B cell (primary cell): ENCODE data around the gene PREX1. TPM values are rescaled to one million over a fixed set of nuclear protein-coding genes. Genes with fewer than 3 reads are reported as not detected.

Experiments used
- ATAC-seq: fragments of 200-7000 bp; cut with Tn5 transposase; one replicate; pipeline ENCODE4 v1.10.0; 2021; ENCODE audit warnings: low read depth, mild to moderate bottlenecking, moderate number of reproducible peaks, moderate library complexity
- CTCF ChIA-PET: fragments of 350-600 bp; sonication (Branson Sonifier 250); formaldehyde crosslinking; loops from one replicate; lab custom pipeline; 2021; ENCODE audit warnings: antibody characterized with exemption, inconsistent platforms; lab: Charles Lee
- POLR2A ChIA-PET: fragments of 350-600 bp; sonication (Branson Sonifier 250); formaldehyde crosslinking; loops from one replicate; lab custom pipeline; 2021; ENCODE audit warnings: antibody characterized with exemption; lab: Charles Lee
- DNase-seq: peaks from one replicate; pipeline ENCODE4 v3.0.0; 2013
- H2AFZ ChIP-seq: 2 replicates; pipeline ENCODE4 v1.6.1; 2012; ENCODE audit warnings: mild to moderate bottlenecking, low read depth, low read length; ENCODE audit not compliant: insufficient read depth, poor library complexity, severe bottlenecking
- H3K27ac ChIP-seq, 2 donors: 1 replicate in 1 of 2; 2 replicates in 1 of 2; pipeline ENCODE4 v1.5.1; 2012 to 2013; ENCODE audit warnings: low read length in 2 of 2, mild to moderate bottlenecking in 2 of 2, moderate library complexity in 1 of 2
- H3K27me3 ChIP-seq, 4 experiments: fragments of 200-600 bp in 1 of 4; sonication (generic) in 1 of 4; replicated peaks in 1 of 4; 1 replicate in 2 of 4; 2 replicates in 2 of 4; pipeline versions ENCODE4 v1.6.1 to v1.7.0; 2013 to 2016; ENCODE audit warnings: low read length in 3 of 4, mild to moderate bottlenecking in 2 of 4, mixed read lengths in 1 of 4, moderate library complexity in 1 of 4; ENCODE audit not compliant: insufficient read depth in 4 of 4, control insufficient read depth in 3 of 4; ENCODE audit errors: control extremely low read depth in 1 of 4
- H3K36me3 ChIP-seq, 2 experiments: replicated peaks in 1 of 2; 1 replicate in 1 of 2; 2 replicates in 1 of 2; pipeline versions ENCODE4 v1.6.1 to v1.7.1; 2013; ENCODE audit warnings: low read length in 1 of 2; ENCODE audit not compliant: insufficient read depth in 2 of 2, control insufficient read depth in 1 of 2; ENCODE audit errors: control extremely low read depth in 1 of 2, extremely low read depth in 1 of 2
- H3K4me1 ChIP-seq, 2 donors: fragments of 200-600 bp in 1 of 2; sonication (generic) in 1 of 2; 1 replicate in 1 of 2; 2 replicates in 1 of 2; pipeline versions ENCODE4 v1.5.1 to v1.6.1; 2013 to 2017; ENCODE audit warnings: low read length in 2 of 2; ENCODE audit not compliant: control insufficient read depth in 2 of 2, insufficient read depth in 2 of 2
- H3K4me2 ChIP-seq: replicated peaks from 2 replicates; pipeline ENCODE3; 2012; ENCODE audit warnings: mild to moderate bottlenecking, low read depth, low read length; ENCODE audit not compliant: poor library complexity, severe bottlenecking
- H3K4me3 ChIP-seq, 5 experiments: fragments of 200-600 bp in 1 of 5; sonication (generic) in 1 of 5; 1 replicate in 3 of 5; 2 replicates in 2 of 5; pipeline versions ENCODE4 v1.5.1 to v1.7.0; 2011 to 2016; ENCODE audit warnings: low read length in 4 of 5, mild to moderate bottlenecking in 4 of 5, low read depth in 2 of 5, control low read depth in 1 of 5, moderate library complexity in 1 of 5; ENCODE audit not compliant: insufficient read depth in 1 of 5; ENCODE audit errors: control extremely low read depth in 1 of 5, extremely low read depth in 1 of 5
- H3K79me2 ChIP-seq: fragments of 200-600 bp; sonication (generic); one replicate; pipeline ENCODE4 v1.6.0; 2016; ENCODE audit warnings: low read length; ENCODE audit not compliant: control insufficient read depth, insufficient read depth
- H3K9ac ChIP-seq: fragments of 200-600 bp; sonication (generic); 2 replicates; pipeline ENCODE4 v1.6.1; 2017; ENCODE audit warnings: mild to moderate bottlenecking, low read length, moderate library complexity
- H3K9me3 ChIP-seq, 3 donors: one replicate each; pipeline versions ENCODE4 v1.6.1 to v1.7.1; 2013; ENCODE audit warnings: low read length in 2 of 3; ENCODE audit not compliant: control insufficient read depth in 2 of 3, insufficient read depth in 1 of 3; ENCODE audit errors: control extremely low read depth in 1 of 3
- H4K20me1 ChIP-seq: 2 replicates; pipeline ENCODE4 v1.6.0; 2012; ENCODE audit warnings: mild to moderate bottlenecking, low read length; ENCODE audit not compliant: insufficient read depth, control insufficient read depth, poor library complexity, severe bottlenecking
- H3K27ac Mint-ChIP-seq: one replicate; pipeline ENCODE4 v1.8.0; 2021; ENCODE audit warnings: mixed read lengths
- H3K27me3 Mint-ChIP-seq: one replicate; pipeline ENCODE4 v1.8.0; 2021; ENCODE audit warnings: mixed read lengths
- H3K4me1 Mint-ChIP-seq: one replicate; pipeline ENCODE4 v1.8.0; 2021; ENCODE audit warnings: mixed read lengths
- H3K4me3 Mint-ChIP-seq: one replicate; pipeline ENCODE4 v1.8.0; 2021; ENCODE audit warnings: mixed read lengths
- H3K9me3 Mint-ChIP-seq: one replicate; pipeline ENCODE4 v1.8.0; 2022; ENCODE audit warnings: mixed read lengths; ENCODE audit not compliant: insufficient read depth
- CTCF ChIP-seq: fragments of 200-600 bp; IDR thresholded peaks from one replicate; pipeline ENCODE4 v1.8.0; 2022; ENCODE audit warnings: antibody characterized with exemption, mild to moderate bottlenecking
- EZH2 ChIP-seq: IDR thresholded peaks from 2 replicates; pipeline ENCODE4 v1.6.1; 2012; ENCODE audit warnings: borderline replicate concordance, low read depth, mild to moderate bottlenecking, moderate library complexity, low read length; ENCODE audit not compliant: insufficient read depth, poor library complexity, severe bottlenecking
- WGBS: methylation state at CpG from one replicate; pipeline ENCODE4 v1.1.5; 2013; ENCODE audit warnings: missing lambda C conversion rate; ENCODE audit not compliant: insufficient coverage; 5-methylcytosine and 5-hydroxymethylcytosine counted together
- intact Hi-C: fragments of 100-400 bp; cut with micrococcal nuclease; formaldehyde crosslinking; loops from one replicate; pipeline ENCODE4 v1.10.0; 2022
- polyA plus RNA-seq: library from polyadenylated mRNA; depleted of rRNA; stranded (reverse); fragments of >200 nt; gene quantifications from 2 replicates; pipeline ENCODE4 v1.2.3, GENCODE V29; 2012
- total RNA-seq, 2 donors: library from RNA; stranded (reverse); fragments of 120-200 nt in 1 of 2; gene quantifications; 1 replicate in 1 of 2; 2 replicates in 1 of 2; pipeline versions ENCODE4 v1.2.3 to v1.2.4, GENCODE V29; 2013 to 2022

Gene PREX1
- total and polyA plus RNA-seq, 2 donors (not counting 1 experiment from before 2014, with no cell fraction given) = 79.1 to 99.4 TPM

GRCh38 chr20:48852609-48853008 is 24.8 kb upstream of the PREX1 start:
- intact Hi-C loops = no loop called here
- no peak overlapping the region for H3K4me2 ChIP-seq
- peaks cover 0 to 3% (median 0%) of the 10 kb centered on the region in 3 donors for H3K9me3 ChIP-seq
- CTCF ChIA-PET = no interaction called here
- H3K4me1 ChIP-seq = peaks cover 6 to 11% of the 10 kb centered on the region in 2 donors
- POLR2A ChIA-PET = no interaction called here
- H3K9me3 Mint-ChIP-seq = peaks cover 4% of the 10 kb centered on the region
- no peak overlapping the region for H3K4me3 Mint-ChIP-seq
- DNase-seq = no peak
- H3K36me3 ChIP-seq = no peaks in the 10 kb centered on the region
- no peaks in the 10 kb centered on the region for H3K27me3 Mint-ChIP-seq
- no peak overlapping the region for H2AFZ ChIP-seq
- H3K79me2 ChIP-seq = no peaks in the 10 kb centered on the region
- no peak overlapping the region for H3K9ac ChIP-seq
- H3K4me3 ChIP-seq = no peak overlapping the region
- peaks cover 13% of the 10 kb centered on the region for H3K4me1 Mint-ChIP-seq
- ATAC-seq = no peak
- no peak overlapping the region for H3K27ac ChIP-seq
- no peak overlapping the region for H3K27ac Mint-ChIP-seq
- no peak for TF ChIP-seq CTCF
- no peak for TF ChIP-seq EZH2
- H3K27me3 ChIP-seq = no peaks in the 10 kb centered on the region
- no peaks in the 10 kb centered on the region for H4K20me1 ChIP-seq

GRCh38 chr20:48851579-48851978 is 23.8 kb upstream of the PREX1 start:
- no peaks in the 10 kb centered on the region for H4K20me1 ChIP-seq
- H3K4me3 ChIP-seq = no peak overlapping the region
- no peak overlapping the region for H2AFZ ChIP-seq
- DNase-seq = no peak
- Mint-ChIP-seq H3K9me3 (peaks cover 4% of the 10 kb centered on the region), H3K27ac (no peak overlapping the region), H3K4me3 (no peak overlapping the region), H3K27me3 (no peaks in the 10 kb centered on the region), H3K4me1 (peaks cover 20% of the 10 kb centered on the region)
- H3K4me2 ChIP-seq = no peak overlapping the region
- peaks cover 0 to 3% (median 0%) of the 10 kb centered on the region in 3 donors for H3K9me3 ChIP-seq
- TF ChIP-seq EZH2 (no peak), CTCF (no peak)
- H3K79me2 ChIP-seq = no peaks in the 10 kb centered on the region
- POLR2A ChIA-PET = no interaction called here
- CTCF ChIA-PET = no interaction called here
- intact Hi-C loops = no loop called here
- no peak overlapping the region for H3K27ac ChIP-seq
- no peaks in the 10 kb centered on the region for H3K36me3 ChIP-seq
- H3K27me3 ChIP-seq = no peaks in the 10 kb centered on the region
- 100% methylated on average over 4 of the region's 6 CpGs for WGBS
- no peak overlapping the region for H3K9ac ChIP-seq
- peaks cover 16 to 18% of the 10 kb centered on the region in 2 donors for H3K4me1 ChIP-seq
- ATAC-seq = no peak
